ENCODE data around the gene SFT2D1. TPM values are rescaled to one million over a fixed set of nuclear protein-coding genes. Genes with fewer than 3 reads are reported as not detected.

Gene SFT2D1
- total RNA-seq, 2 donors from 2014 or later, result 65.0 to 73.3 TPM

- DNase-seq, result no peak
- H3K36me3 ChIP-seq, result no peaks in the 10 kb centered on the region
- H3K9me3 ChIP-seq, result no peaks in the 10 kb centered on the region
Measured at GRCh38 chr6:166361077-166361429, 18.7 kb upstream of the SFT2D1 start.

DNA sequence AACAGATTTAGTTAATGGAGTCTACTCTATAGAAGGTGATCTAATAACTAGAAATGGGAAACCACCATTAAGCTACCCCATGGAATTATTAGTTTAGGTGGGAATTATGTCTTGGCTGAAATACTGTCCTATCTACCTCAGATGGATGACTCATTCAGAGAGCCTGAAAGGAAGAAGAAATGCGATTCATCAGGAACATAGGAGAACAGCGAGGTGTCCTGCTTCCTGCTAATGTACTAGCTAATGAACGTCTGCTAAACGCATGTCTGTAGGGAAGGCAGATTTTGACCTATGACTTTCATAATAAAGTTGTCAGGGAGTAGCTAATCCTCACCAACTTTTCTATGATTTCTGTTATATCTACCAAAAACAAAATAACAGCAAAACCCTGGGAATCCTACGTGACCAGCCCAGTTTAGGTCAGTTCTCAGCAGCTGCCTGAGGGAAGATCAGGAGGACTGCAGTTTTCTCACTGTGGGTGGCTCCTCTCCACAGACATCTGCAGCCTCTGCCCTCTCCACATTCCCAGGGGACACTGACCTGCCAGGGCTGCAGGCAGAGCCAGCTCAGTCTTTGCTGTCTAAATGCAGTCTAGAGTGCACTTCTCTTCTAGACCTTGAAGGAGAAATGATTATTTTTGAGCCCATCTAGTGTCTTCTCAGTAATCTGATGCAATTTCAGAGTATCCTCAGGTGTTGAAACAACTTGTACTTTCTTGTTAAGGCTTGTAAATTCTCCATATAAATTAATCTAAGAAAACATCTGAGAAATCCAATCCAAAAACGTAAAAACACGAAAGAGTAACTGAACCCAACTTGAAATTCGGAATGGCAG lies 18.1 kb upstream of the SFT2D1 start:
- no peaks in the 10 kb centered on the region for H3K27me3 ChIP-seq
- no peak overlapping the region for H3K4me3 ChIP-seq
- no peaks in the 10 kb centered on the region for H3K36me3 ChIP-seq
- TF ChIP-seq CTCF (IDR thresholded peaks at IDR 0.05), result no peak
- no peak overlapping the region for H3K9ac ChIP-seq (ENCODE audit: low read depth in 2 of 2, low read length in 2 of 2)
- H3K27ac ChIP-seq, result no peak overlapping the region
- H3K4me1 ChIP-seq, result no peaks in the 10 kb centered on the region
- no peak for DNase-seq
- H3K9me3 ChIP-seq, result no peaks in the 10 kb centered on the region
- intact Hi-C loops (cut with DNase I), result no loop called here

More at GRCh38 chr6:166361077-166361429, 18.7 kb upstream of the SFT2D1 start:
- H3K27me3 ChIP-seq, result no peaks in the 10 kb centered on the region
- H3K4me3 ChIP-seq, result no peak overlapping the region
- no peaks in the 10 kb centered on the region for H3K4me1 ChIP-seq
- intact Hi-C loops (cut with DNase I), result no loop called here
- no peak overlapping the region for H3K27ac ChIP-seq
- no peak for TF ChIP-seq CTCF (IDR thresholded peaks at IDR 0.05)
- no peak overlapping the region for H3K9ac ChIP-seq (ENCODE audit: low read depth in 2 of 2, low read length in 2 of 2)

- no peak for TF ChIP-seq CTCF (IDR thresholded peaks at IDR 0.05)
- Histone ChIP-seq H3K9ac (ENCODE audit: low read depth in 2 of 2, low read length in 2 of 2) (no peak overlapping the region), H3K9me3 (no peaks in the 10 kb centered on the region), H3K36me3 (no peaks in the 10 kb centered on the region), H3K27ac (no peak overlapping the region), H3K27me3 (no peaks in the 10 kb centered on the region), H3K4me1 (no peaks in the 10 kb centered on the region), H3K4me3 (no peak overlapping the region)
- no peak for DNase-seq
- intact Hi-C loops (cut with DNase I), result no loop called here
Measured at GRCh38 chr6:166355552-166355951, 13.2 kb upstream of the SFT2D1 start.

- H3K9ac ChIP-seq (ENCODE audit: low read depth in 2 of 2, low read length in 2 of 2), result no peak overlapping the region
- no peaks in the 10 kb centered on the region for H3K4me1 ChIP-seq
- TF ChIP-seq CTCF (IDR thresholded peaks at IDR 0.05), result no peak
- no peaks in the 10 kb centered on the region for H3K36me3 ChIP-seq
- intact Hi-C loops (cut with DNase I), result no loop called here
- no peak overlapping the region for H3K27ac ChIP-seq
- H3K9me3 ChIP-seq, result no peaks in the 10 kb centered on the region
- H3K4me3 ChIP-seq, result no peak overlapping the region
- no peak for DNase-seq
- no peaks in the 10 kb centered on the region for H3K27me3 ChIP-seq
Measured at GRCh38 chr6:166354965-166355364, 12.6 kb upstream of the SFT2D1 start.

DNA sequence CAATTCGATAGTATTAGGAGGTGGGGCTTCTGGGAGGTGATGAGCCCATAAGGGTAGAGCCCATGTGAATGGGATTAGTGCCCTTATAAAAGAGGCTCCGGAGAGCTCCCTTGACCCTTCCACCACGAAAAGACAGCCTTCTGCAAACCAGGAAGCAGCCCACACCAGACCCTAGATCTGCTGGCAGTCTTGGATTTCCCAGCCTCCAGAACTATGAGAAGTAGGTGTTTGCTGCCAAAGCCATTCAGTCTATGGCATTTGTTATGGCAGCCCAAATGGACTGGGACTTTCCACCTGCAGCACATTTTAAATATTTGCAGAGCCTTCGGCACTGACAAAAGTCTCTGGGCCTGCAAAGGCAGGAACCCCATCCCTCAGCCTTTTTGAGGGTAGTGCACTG lies 11.8 kb upstream of the SFT2D1 start:
- no peak overlapping the region for H3K9ac ChIP-seq (ENCODE audit: low read depth in 2 of 2, low read length in 2 of 2)
- no peaks in the 10 kb centered on the region for H3K36me3 ChIP-seq
- H3K4me3 ChIP-seq, result no peak overlapping the region
- TF ChIP-seq CTCF (IDR thresholded peaks at IDR 0.05), result no peak
- H3K27me3 ChIP-seq, result no peaks in the 10 kb centered on the region
- intact Hi-C loops (cut with DNase I), result no loop called here
- H3K9me3 ChIP-seq, result no peaks in the 10 kb centered on the region
- DNase-seq, result no peak
- no peak overlapping the region for H3K27ac ChIP-seq
- H3K4me1 ChIP-seq, result no peaks in the 10 kb centered on the region

Data from colonic mucosa (tissue), 4 donors.